Tibial nerve (tissue), 4 donors: ENCODE data around the gene NACC1. TPM values are rescaled to one million over a fixed set of nuclear protein-coding genes. Genes with fewer than 3 reads are reported as not detected.

ENCODE experiments used
- DNase-seq, 2 donors: peaks; one replicate each; pipeline ENCODE4 v3.0.0-alpha.2; 2019; ENCODE audit warnings: low spot score in 2 of 2
- H3K27ac ChIP-seq, 4 donors: fragments of 200-600 bp; sonication (generic) in 3 of 4; one replicate each; pipeline ENCODE4 v1.5.1; 2017 to 2019; ENCODE audit warnings: mild to moderate bottlenecking in 1 of 4
- H3K27me3 ChIP-seq, 2 donors: fragments of 200-600 bp; sonication (generic) in 1 of 2; one replicate each; pipeline versions ENCODE4 v1.5.1 to v1.6.0; 2017 to 2019
- H3K36me3 ChIP-seq, 3 donors: fragments of 200-600 bp; sonication (generic); one replicate each; pipeline ENCODE4 v1.5.1; 2018 to 2019
- H3K4me1 ChIP-seq, 4 donors: fragments of 200-600 bp; sonication (generic) in 3 of 4; one replicate each; pipeline ENCODE4 v1.5.1; 2017 to 2019
- H3K4me3 ChIP-seq, 4 donors: fragments of 200-600 bp; sonication (generic) in 3 of 4; one replicate each; pipeline ENCODE4 v1.5.1; 2017 to 2019; ENCODE audit warnings: mild to moderate bottlenecking in 1 of 4, moderate library complexity in 1 of 4
- H3K9me3 ChIP-seq, 4 donors: fragments of 200-600 bp; sonication (generic) in 3 of 4; one replicate each; pipeline ENCODE4 v1.5.1; 2017 to 2019
- CTCF ChIP-seq, 5 experiments: fragments of 200-600 bp in 3 of 5; fragments of 450-650 bp in 2 of 5; sonication (generic) in 3 of 5; IDR thresholded peaks; one replicate each; pipeline ENCODE4 v1.5.1; 2016 to 2019; ENCODE audit warnings: antibody characterized with exemption in 5 of 5, mild to moderate bottlenecking in 3 of 5, moderate library complexity in 2 of 5
- EP300 ChIP-seq, 2 donors: sonication (generic); formaldehyde crosslinking; IDR thresholded peaks; one replicate each; pipeline ENCODE4 v1.6.1; 2017; ENCODE audit warnings: antibody characterized with exemption in 2 of 2, mild to moderate bottlenecking in 1 of 2
- POLR2A ChIP-seq, 2 donors: fragments of 450-650 bp; IDR thresholded peaks; one replicate each; pipeline ENCODE4 v1.6.1; 2017; ENCODE audit warnings: antibody characterized with exemption in 2 of 2, mild to moderate bottlenecking in 2 of 2, moderate library complexity in 2 of 2
- WGBS, 2 donors: methylation state at CpG; one replicate each; pipeline ENCODE4 v1.1.5; 2018; 5-methylcytosine and 5-hydroxymethylcytosine counted together
- total RNA-seq, 4 donors: library from RNA; depleted of rRNA; stranded (reverse); fragments of >200 nt; gene quantifications; one replicate each; pipeline ENCODE4 v1.1.0, GENCODE V29; 2016

NACC1 gene
- total RNA-seq, 4 donors from 2014 or later, result 15.3 to 37.1 (median 25.8) TPM

- Histone ChIP-seq H3K27ac (peak overlapping the region in 3 of 4 donors; percentile 50 to 83 (median 80)), H3K27me3 (no peaks in the 10 kb centered on the region), H3K9me3 (no peaks in the 10 kb centered on the region), H3K4me1 (peaks cover 2 to 94% (median 59%) of the 10 kb centered on the region in 4 donors), H3K4me3 (no peak overlapping the region), H3K36me3 (peaks cover 0 to 34% (median 0%) of the 10 kb centered on the region in 3 donors)
- no peak for DNase-seq
- no peak for TF ChIP-seq CTCF (IDR thresholded peaks at IDR 0.05)
- peak in 1 of 2 donors; percentile 43 for TF ChIP-seq EP300 (IDR thresholded peaks at IDR 0.05)
- TF ChIP-seq POLR2A (IDR thresholded peaks at IDR 0.05), result no peak
- 59 to 65% methylated on average over 6 to 8 of the region's 9 CpGs for WGBS, 2 donors
These were observed 45.7 kb upstream of the NACC1 start for GRCh38 chr19:13072188-13072908.

- Histone ChIP-seq H3K36me3 (peaks cover 0 to 42% (median 0%) of the 10 kb centered on the region in 3 donors), H3K4me1 (peaks cover 0 to 94% (median 55%) of the 10 kb centered on the region in 4 donors), H3K27me3 (no peaks in the 10 kb centered on the region), H3K9me3 (no peaks in the 10 kb centered on the region), H3K4me3 (no peak overlapping the region), H3K27ac (peak overlapping the region in 2 of 4 donors; percentile 80 to 83)
- 66 to 73% methylated on average over 5 of the region's 5 CpGs for WGBS, 2 donors
- DNase-seq, result no peak
- TF ChIP-seq EP300 (IDR thresholded peaks at IDR 0.05) (no peak), POLR2A (IDR thresholded peaks at IDR 0.05) (no peak), CTCF (IDR thresholded peaks at IDR 0.05) (no peak)
These were observed 44.8 kb upstream of the NACC1 start for GRCh38 chr19:13073263-13073662.

GRCh38 chr19:13074378-13074777 is 43.7 kb upstream of the NACC1 start:
- Histone ChIP-seq H3K27ac (peak overlapping the region in 2 of 4 donors; percentile 55 to 80), H3K9me3 (no peaks in the 10 kb centered on the region), H3K36me3 (peaks cover 0 to 50% (median 0%) of the 10 kb centered on the region in 3 donors), H3K4me3 (no peak overlapping the region), H3K4me1 (peaks cover 0 to 94% (median 54%) of the 10 kb centered on the region in 4 donors), H3K27me3 (no peaks in the 10 kb centered on the region)
- WGBS, 2 donors, result 57 to 60% methylated on average over 4 of the region's 4 CpGs
- DNase-seq, result no peak
- TF ChIP-seq EP300 (IDR thresholded peaks at IDR 0.05) (no peak), CTCF (IDR thresholded peaks at IDR 0.05) (no peak), POLR2A (IDR thresholded peaks at IDR 0.05) (no peak)

GRCh38 chr19:13076320-13076719 is 41.7 kb upstream of the NACC1 start:
- TF ChIP-seq POLR2A (IDR thresholded peaks at IDR 0.05) (no peak), EP300 (IDR thresholded peaks at IDR 0.05) (no peak), CTCF (IDR thresholded peaks at IDR 0.05) (no peak)
- no peak for DNase-seq
- H3K4me1 ChIP-seq, result peaks cover 0 to 84% (median 43%) of the 10 kb centered on the region in 4 donors
- no peaks in the 10 kb centered on the region for H3K9me3 ChIP-seq
- peaks cover 0 to 62% (median 0%) of the 10 kb centered on the region in 3 donors for H3K36me3 ChIP-seq
- H3K27me3 ChIP-seq, result no peaks in the 10 kb centered on the region
- H3K4me3 ChIP-seq, result no peak overlapping the region
- 53 to 70% methylated on average over 8 of the region's 8 CpGs for whole genome bisulfite sequencing, 2 donors
- H3K27ac ChIP-seq, result peak overlapping the region in 2 of 4 donors; percentile 67 to 84

GRCh38 chr19:13076787-13077186 is 41.3 kb upstream of the NACC1 start:
- Histone ChIP-seq H3K27me3 (no peaks in the 10 kb centered on the region), H3K36me3 (peaks cover 0 to 66% (median 0%) of the 10 kb centered on the region in 3 donors)
- no peak for DNase-seq

More at GRCh38 chr19:13076787-13077186, 41.3 kb upstream of the NACC1 start:
- Histone ChIP-seq H3K4me1 (peaks cover 0 to 84% (median 44%) of the 10 kb centered on the region in 4 donors), H3K27ac (peak overlapping the region in 2 of 4 donors; percentile 67 to 84), H3K9me3 (no peaks in the 10 kb centered on the region), H3K4me3 (no peak overlapping the region)
- TF ChIP-seq EP300 (IDR thresholded peaks at IDR 0.05) (no peak), CTCF (IDR thresholded peaks at IDR 0.05) (no peak), POLR2A (IDR thresholded peaks at IDR 0.05) (no peak)
- WGBS, 2 donors, result 37 to 41% methylated on average over 3 to 4 of the region's 6 CpGs
